Left forelimb (tissue), 1 donor: ENCODE results near the gene NES.

Experiments used
- DNase-seq: peaks from one replicate; pipeline ENCODE4 v3.0.0-alpha.2; 2018; ENCODE audit warnings: low spot score

Gene NES

DNA sequence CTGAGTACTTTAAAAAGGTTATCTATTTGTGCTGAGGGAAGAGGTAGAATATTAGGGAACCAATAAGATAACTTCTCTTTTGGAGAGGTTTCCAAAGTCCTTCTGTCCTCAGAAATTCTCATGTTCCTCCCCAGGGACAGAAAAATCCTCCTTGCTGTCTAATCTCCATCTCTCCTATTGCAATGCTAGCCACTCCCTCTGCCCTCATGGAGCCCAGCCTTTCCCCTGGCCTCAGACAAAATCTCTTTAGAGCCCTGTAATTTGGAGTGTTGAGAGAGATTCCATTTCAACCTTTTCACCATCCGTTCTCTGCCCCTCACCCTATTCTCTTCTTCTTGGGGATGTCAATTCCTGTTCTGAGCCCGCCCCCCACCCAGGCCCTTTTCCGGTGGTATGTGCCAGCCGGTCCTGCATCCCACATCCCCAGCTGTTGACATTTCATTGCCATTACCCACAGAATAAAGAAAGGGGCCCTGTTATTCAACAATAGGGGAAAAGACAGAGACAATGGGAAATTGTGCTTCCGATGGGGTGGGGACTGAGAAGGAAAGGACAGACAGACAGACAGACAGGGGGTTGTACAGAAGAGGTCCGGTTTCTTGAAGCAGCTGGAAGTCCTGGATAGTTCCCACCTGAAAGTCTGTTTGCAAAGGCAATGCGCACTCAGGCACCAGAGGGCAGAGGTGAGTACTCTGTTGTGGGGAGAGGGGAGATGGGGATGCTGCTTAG, 58.2 kb downstream of the NES start, which contains the start of gene HAPLN2:
HAPLN2 (plus strand) TSS at position 563 of the 729 bp plus-strand sequence. CDS start 4,076 bp downstream, outside the sequence.
- no peak for DNase-seq
